Right lobe of liver (tissue), 6 donors: ENCODE data around the gene WDR91. TPM values are rescaled to one million over a fixed set of nuclear protein-coding genes. Genes with fewer than 3 reads are reported as not detected.

ENCODE experiments used
- ATAC-seq, 4 donors: fragments of 200-7000 bp; cut with Tn5 transposase; one replicate each; pipeline ENCODE4 v1.9.1; 2020; ENCODE audit warnings: mild to moderate bottlenecking in 4 of 4, moderate library complexity in 4 of 4
- DNase-seq, 3 donors: peaks; one replicate each; pipeline ENCODE4 v3.0.0-alpha.2; 2020
- H3K27ac ChIP-seq, 3 donors: fragments of 200-600 bp; one replicate each; pipeline ENCODE4 v1.8.0; 2022
- H3K27me3 ChIP-seq, 2 donors: fragments of 200-600 bp; one replicate each; pipeline ENCODE4 v1.8.0; 2022
- H3K36me3 ChIP-seq, 4 donors: fragments of 200-600 bp; sonication (generic) in 1 of 4; one replicate each; pipeline versions ENCODE4 v1.5.1 to v1.8.0; 2017 to 2022; ENCODE audit warnings: control low read depth in 1 of 4
- H3K4me1 ChIP-seq, 4 donors: fragments of 200-600 bp; sonication (generic) in 1 of 4; one replicate each; pipeline versions ENCODE4 v1.5.1 to v1.8.0; 2017 to 2022; ENCODE audit warnings: control low read depth in 1 of 4
- H3K4me3 ChIP-seq, 3 donors: fragments of 200-600 bp; one replicate each; pipeline ENCODE4 v1.8.0; 2022
- H3K9me3 ChIP-seq, 4 donors: fragments of 200-600 bp; sonication (generic) in 1 of 4; one replicate each; pipeline versions ENCODE4 v1.5.1 to v1.8.0; 2017 to 2022; ENCODE audit warnings: control low read depth in 1 of 4
- CTCF ChIP-seq, 4 donors: fragments of 200-600 bp in 3 of 4; fragments of 450-650 bp in 1 of 4; IDR thresholded peaks; one replicate each; pipeline versions ENCODE4 v1.5.1 to v1.8.0; 2016 to 2022; ENCODE audit warnings: antibody characterized with exemption in 4 of 4, mild to moderate bottlenecking in 2 of 4
- POLR2A ChIP-seq: fragments of 450-650 bp; IDR thresholded peaks from one replicate; pipeline ENCODE4 v1.6.1; 2017; ENCODE audit warnings: antibody characterized with exemption, mild to moderate bottlenecking
- WGBS: methylation state at CpG from one replicate; pipeline ENCODE4 v1.1.6; 2018; ENCODE audit warnings: low coverage, low lambda C conversion rate; ENCODE audit not compliant: insufficient coverage; ENCODE audit errors: missing lambda C conversion rate; 5-methylcytosine and 5-hydroxymethylcytosine counted together
- intact Hi-C, 2 donors: fragments of 100-400 bp; cut with DNase I; formaldehyde crosslinking; loops; one replicate each; pipeline versions ENCODE4 v1.11.2 to v1.14.1; 2022
- total RNA-seq, 6 experiments: library from RNA; depleted of rRNA in 2 of 6; stranded (reverse); fragments of >200 nt in 2 of 6; fragmentation: NEBNext Ultra II Directional in 3 of 6; extraction: Animal tissue kit (Norgen Biotek cat#: 25700) in 3 of 6; gene quantifications; one replicate each; pipeline versions ENCODE4 v1.1.0 to v1.2.4, GENCODE V29; 2016 to 2023
- donor health status: DM: no; HTN: yes; CAD: no.
- donor health status: DM: no; HTN: no; CAD: no.
- donor health status: DM: no; HTN: no; CAD: no.
- donor health status: DM: no; HTN: yes; CAD: no.
- donor health status: DM: no; HTN: yes; CAD: no.

The WDR91 gene
- total RNA-seq, 6 experiments from 2014 or later: 6.0 to 11.5 (median 8.6) TPM

GRCh38 chr7:135205850-135206249 lies 5.5 kb downstream of the WDR91 start:
- no peaks in the 10 kb centered on the region for H3K27me3 ChIP-seq
- intact Hi-C loops: no loop called here
- 85% methylated on average over 8 of the region's 8 CpGs for WGBS
- DNase-seq: no peak
- ATAC-seq: no peak
- TF ChIP-seq POLR2A (no peak), CTCF (IDR thresholded peaks at IDR 0.05) (no peak)
- no peak overlapping the region for H3K27ac ChIP-seq
- H3K36me3 ChIP-seq: peaks cover 0 to 36% (median 2%) of the 10 kb centered on the region in 4 donors
- no peaks in the 10 kb centered on the region for H3K9me3 ChIP-seq
- H3K4me1 ChIP-seq: peaks cover 0 to 30% (median 7%) of the 10 kb centered on the region in 4 donors
- H3K4me3 ChIP-seq: no peak overlapping the region

GRCh38 chr7:135204876-135205275 lies 6.5 kb downstream of the WDR91 start:
- DNase-seq (no peak), ATAC-seq (no peak)
- WGBS: 95% methylated on average over 5 of the region's 5 CpGs
- Histone ChIP-seq H3K4me1 (peaks cover 0 to 25% (median 3%) of the 10 kb centered on the region in 4 donors), H3K36me3 (peaks cover 0 to 36% (median 6%) of the 10 kb centered on the region in 4 donors), H3K27me3 (no peaks in the 10 kb centered on the region), H3K4me3 (no peak overlapping the region), H3K9me3 (no peaks in the 10 kb centered on the region), H3K27ac (no peak overlapping the region)
- intact Hi-C loops: no loop called here
- no peak for TF ChIP-seq CTCF (IDR thresholded peaks at IDR 0.05)
- no peak for TF ChIP-seq POLR2A

- peaks cover 0 to 25% (median 2%) of the 10 kb centered on the region in 4 donors for H3K4me1 ChIP-seq
- WGBS: 88% methylated on average over 2 of the region's 6 CpGs
- TF ChIP-seq CTCF (IDR thresholded peaks at IDR 0.05) (no peak), POLR2A (no peak)
- DNase-seq: no peak
- H3K27ac ChIP-seq: no peak overlapping the region
- no peak overlapping the region for H3K4me3 ChIP-seq
- H3K9me3 ChIP-seq: no peaks in the 10 kb centered on the region
- H3K27me3 ChIP-seq: no peaks in the 10 kb centered on the region
- H3K36me3 ChIP-seq: peaks cover 0 to 36% (median 6%) of the 10 kb centered on the region in 4 donors
- ATAC-seq: peak in 1 of 4 donors; percentile 30
- intact Hi-C loops: no loop called here
These were observed 7.0 kb downstream of the WDR91 start for GRCh38 chr7:135204341-135204749.

GRCh38 chr7:135201350-135201749 lies 10.0 kb downstream of the WDR91 start:
- Histone ChIP-seq H3K4me3 (no peak overlapping the region), H3K9me3 (no peaks in the 10 kb centered on the region), H3K36me3 (peaks cover 0 to 59% (median 6%) of the 10 kb centered on the region in 4 donors), H3K4me1 (no peaks in the 10 kb centered on the region), H3K27ac (no peak overlapping the region), H3K27me3 (no peaks in the 10 kb centered on the region)
- DNase-seq (no peak), ATAC-seq (no peak)
- intact Hi-C loops: no loop called here
- 83% methylated on average over 2 of the region's 2 CpGs for WGBS
- TF ChIP-seq CTCF (IDR thresholded peaks at IDR 0.05) (no peak), POLR2A (no peak)
